ENCODE data around the gene ZNF407.

Gene ZNF407

GRCh38 chr18:75029481-75029880, 431.8 kb downstream of the ZNF407 start:
- no peak overlapping the region for H3K4me2 ChIP-seq (ENCODE audit: low read depth, low read length, poor library complexity, severe bottlenecking)
- H3F3A ChIP-seq (ENCODE audit: insufficient read depth), result no peaks in the 10 kb centered on the region
- H3K79me2 ChIP-seq (ENCODE audit: insufficient read depth, low read length), result no peaks in the 10 kb centered on the region
- H3K9ac ChIP-seq (ENCODE audit: low read length), result no peak overlapping the region
- no peak overlapping the region for H3K27ac ChIP-seq (ENCODE audit: low read depth, low read length)
- no peak overlapping the region for H3K4me3 ChIP-seq (ENCODE audit: insufficient read depth, low read length, poor library complexity, severe bottlenecking)
- TF ChIP-seq CTCF (IDR thresholded peaks at IDR 0.05; ENCODE audit: insufficient read depth, low read length, poor library complexity, severe bottlenecking), result no peak
- H4K20me1 ChIP-seq (ENCODE audit: low read depth, low read length), result no peaks in the 10 kb centered on the region
- no peaks in the 10 kb centered on the region for H3K36me3 ChIP-seq (ENCODE audit: low read length)
- no peaks in the 10 kb centered on the region for H3K9me3 ChIP-seq (ENCODE audit: insufficient read depth, low read length)
- H3K9me2 ChIP-seq (replicated peaks; ENCODE audit: insufficient read depth, low read length), result no peaks in the 10 kb centered on the region
- H2AFZ ChIP-seq (ENCODE audit: low read depth, low read length, severe bottlenecking), result no peak overlapping the region
- H3K27me3 ChIP-seq (ENCODE audit: low read length), result no peaks in the 10 kb centered on the region

DNA sequence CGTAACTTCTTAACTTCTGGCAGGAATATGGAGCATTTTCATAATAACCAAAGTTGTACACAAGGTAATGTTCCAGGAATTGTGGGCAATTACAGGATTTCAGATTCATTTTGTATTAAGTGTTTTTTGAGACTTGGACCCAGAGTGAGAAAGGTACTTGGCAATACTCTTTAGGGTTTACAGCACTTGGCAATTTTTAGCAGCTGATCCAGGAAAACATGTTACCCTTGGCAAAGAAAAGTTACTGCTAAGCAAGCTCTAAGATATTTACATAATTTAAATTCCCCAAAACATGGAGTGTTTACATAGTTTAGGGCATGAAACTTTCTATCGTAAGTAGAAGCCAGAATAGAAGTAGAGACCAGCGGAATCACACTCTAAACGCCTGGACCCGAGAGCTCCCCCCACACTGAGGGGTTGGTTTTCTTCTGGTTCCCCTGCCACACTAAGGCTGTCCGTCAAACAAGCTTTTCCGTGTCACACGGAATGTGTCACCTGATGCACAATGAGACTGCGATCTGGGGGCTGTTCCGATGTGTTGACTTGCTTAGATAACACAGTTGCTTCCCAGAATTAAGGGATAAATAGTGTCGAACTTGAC, 434.1 kb downstream of the ZNF407 start:
- Histone ChIP-seq H3K4me2 (ENCODE audit: low read depth, low read length, poor library complexity, severe bottlenecking) (no peak overlapping the region), H4K20me1 (ENCODE audit: low read depth, low read length) (no peaks in the 10 kb centered on the region), H3F3A (ENCODE audit: insufficient read depth) (no peaks in the 10 kb centered on the region), H3K9me3 (ENCODE audit: insufficient read depth, low read length) (no peaks in the 10 kb centered on the region), H3K9ac (ENCODE audit: low read length) (no peak overlapping the region), H2AFZ (ENCODE audit: low read depth, low read length, severe bottlenecking) (no peak overlapping the region), H3K79me2 (ENCODE audit: insufficient read depth, low read length) (no peaks in the 10 kb centered on the region), H3K27ac (ENCODE audit: low read depth, low read length) (no peak overlapping the region), H3K36me3 (ENCODE audit: low read length) (no peaks in the 10 kb centered on the region), H3K27me3 (ENCODE audit: low read length) (no peaks in the 10 kb centered on the region), H3K4me3 (ENCODE audit: insufficient read depth, low read length, poor library complexity, severe bottlenecking) (no peak overlapping the region), H3K9me2 (replicated peaks; ENCODE audit: insufficient read depth, low read length) (no peaks in the 10 kb centered on the region)
- TF ChIP-seq CTCF (IDR thresholded peaks at IDR 0.05; ENCODE audit: insufficient read depth, low read length, poor library complexity, severe bottlenecking) (no peak), EZH2phosphoT487 (conservative IDR thresholded peaks at IDR 0.05; ENCODE audit: low read length) (no peak)

GRCh38 chr18:75033516-75033915, 435.8 kb downstream of the ZNF407 start:
- Histone ChIP-seq H3K79me2 (ENCODE audit: insufficient read depth, low read length) (no peaks in the 10 kb centered on the region), H3K4me2 (ENCODE audit: low read depth, low read length, poor library complexity, severe bottlenecking) (no peak overlapping the region), H3K9ac (ENCODE audit: low read length) (no peak overlapping the region), H3F3A (ENCODE audit: insufficient read depth) (no peaks in the 10 kb centered on the region), H3K9me3 (ENCODE audit: insufficient read depth, low read length) (no peaks in the 10 kb centered on the region), H3K4me3 (ENCODE audit: insufficient read depth, low read length, poor library complexity, severe bottlenecking) (no peak overlapping the region), H3K9me2 (replicated peaks; ENCODE audit: insufficient read depth, low read length) (no peaks in the 10 kb centered on the region), H4K20me1 (ENCODE audit: low read depth, low read length) (no peaks in the 10 kb centered on the region), H3K27ac (ENCODE audit: low read depth, low read length) (no peak overlapping the region), H3K27me3 (ENCODE audit: low read length) (no peaks in the 10 kb centered on the region), H3K36me3 (ENCODE audit: low read length) (no peaks in the 10 kb centered on the region), H2AFZ (ENCODE audit: low read depth, low read length, severe bottlenecking) (no peak overlapping the region)
- TF ChIP-seq EZH2phosphoT487 (conservative IDR thresholded peaks at IDR 0.05; ENCODE audit: low read length) (no peak), CTCF (IDR thresholded peaks at IDR 0.05; ENCODE audit: insufficient read depth, low read length, poor library complexity, severe bottlenecking) (no peak)
